SW480 (cell line): ENCODE data around the gene PCDH1.
"Not testable (repeated sequence)": the region's sequence is repeated elsewhere in the genome, so short reads cannot be mapped to it uniquely, and the experiment has no call there.

Source experiments
- DNase-seq: peaks from one replicate; pipeline ENCODE4 v3.0.0-alpha.2; 2016; ENCODE audit warnings: low spot score

The PCDH1 gene

GRCh38 chr5:141878186-141878710 is at the start of gene PCDH1:
PCDH1 (minus strand) TSS chr5:141878410; CDS start chr5:141878262, 148 bp downstream.
- peak; percentile 50 for DNase-seq

GRCh38 chr5:141926434-141926833 is 48.2 kb upstream of the PCDH1 start:
- no peak for DNase-seq

GRCh38 chr5:141923448-141924313 is 45.5 kb upstream of the PCDH1 start, which contains the start of gene DELE1:
DELE1 (plus strand) TSS chr5:141923871; CDS start chr5:141923942, 71 bp downstream.
- peak; percentile 96 for DNase-seq

GRCh38 chr5:141922827-141923447 is 44.7 kb upstream of the PCDH1 start:
- not testable (repeated sequence) for DNase-seq

GRCh38 chr5:141920771-141921170 is 42.6 kb upstream of the PCDH1 start:
- no peak for DNase-seq

- DNase-seq: no peak
These were observed 41.3 kb upstream of the PCDH1 start for GRCh38 chr5:141919218-141920119.

- no peak for DNase-seq
These were observed 39.5 kb upstream of the PCDH1 start for GRCh38 chr5:141917760-141918159.

GRCh38 chr5:141916522-141916921 is 38.3 kb upstream of the PCDH1 start:
- no peak for DNase-seq

GRCh38 chr5:141915881-141916336 is 37.7 kb upstream of the PCDH1 start:
- DNase-seq: no peak

- no peak for DNase-seq
These were observed 36.6 kb upstream of the PCDH1 start for GRCh38 chr5:141914797-141915196.

GRCh38 chr5:141914199-141914743 is 36.1 kb upstream of the PCDH1 start:
- DNase-seq: peak; percentile 49

- no peak for DNase-seq
These were observed 35.5 kb upstream of the PCDH1 start for GRCh38 chr5:141913560-141914198.

GRCh38 chr5:141910271-141910673 is 32.1 kb upstream of the PCDH1 start:
- no peak for DNase-seq

GRCh38 chr5:141909212-141909611 is 31.0 kb upstream of the PCDH1 start:
- no peak for DNase-seq

- no peak for DNase-seq
These were observed 30.6 kb upstream of the PCDH1 start for GRCh38 chr5:141908796-141909195.

- DNase-seq: no peak
These were observed 28.8 kb upstream of the PCDH1 start for GRCh38 chr5:141906972-141907371.

GRCh38 chr5:141906517-141906916 is 28.3 kb upstream of the PCDH1 start:
- no peak for DNase-seq

- DNase-seq: no peak
These were observed 26.3 kb upstream of the PCDH1 start for GRCh38 chr5:141904551-141904950.

- DNase-seq: no peak
These were observed 25.1 kb upstream of the PCDH1 start for GRCh38 chr5:141903261-141903660.

- no peak for DNase-seq
These were observed 24.0 kb upstream of the PCDH1 start for GRCh38 chr5:141902015-141902814.
